GM12874 (cell line): ENCODE data around the gene KLHDC7A.

Experiments
- CTCF ChIP-seq: IDR thresholded peaks from 2 replicates; pipeline ENCODE4 v1.5.1; 2011; ENCODE audit warnings: low read depth, mild to moderate bottlenecking, control low read depth, low read length, moderate library complexity; ENCODE audit not compliant: insufficient read depth

KLHDC7A gene

GRCh38 chr1:18480315-18481189 is at the start of gene KLHDC7A:
Gene KLHDC7A, plus strand, starts transcription at chr1:18480930. Its CDS starts 52 bp downstream, at chr1:18480982.
- TF ChIP-seq CTCF: no peak

GRCh38 chr1:18434041-18434440 is 46.7 kb upstream of the KLHDC7A start:
- no peak for TF ChIP-seq CTCF

- no peak for TF ChIP-seq CTCF
Observed at GRCh38 chr1:18440385-18441226, 40.1 kb upstream of the KLHDC7A start.

GRCh38 chr1:18443587-18444520 is 36.9 kb upstream of the KLHDC7A start:
- TF ChIP-seq CTCF: no peak

GRCh38 chr1:18444563-18444962 is 36.2 kb upstream of the KLHDC7A start:
- TF ChIP-seq CTCF: no peak

- no peak for TF ChIP-seq CTCF
Observed at GRCh38 chr1:18446751-18447150, 34.0 kb upstream of the KLHDC7A start.
